HepG2 (cell line): ENCODE results near the gene DOCK2. TPM values are rescaled to one million over a fixed set of nuclear protein-coding genes. Genes with fewer than 3 reads are reported as not detected.

Experiments
- ATAC-seq: fragments of 200-7000 bp; cut with Tn5 transposase; 3 replicates; pipeline ENCODE4 v1.9.1; 2020; ENCODE audit warnings: mild to moderate bottlenecking, moderate library complexity
- BruUV-seq: library from RNA; stranded (reverse); fragments of 400-500 nt; replicated peaks from 2 replicates; lab custom pipeline; 2021; lab: Mats Ljungman, UMichigan
- CTCF ChIA-PET: fragments of 300-600 bp; formaldehyde crosslinking; extraction: SDS; loops from one replicate; lab custom pipeline; 2021; ENCODE audit warnings: low total read pairs, inconsistent platforms, low intra/inter-chr PET ratio; lab: Yijun Ruan, JAX
- POLR2A ChIA-PET: fragments of 350-600 bp; sonication (Branson Sonifier 250); formaldehyde crosslinking; loops from one replicate; lab custom pipeline; 2020; ENCODE audit warnings: antibody characterized with exemption, inconsistent platforms; lab: Yijun Ruan, JAX
- DNase-seq: peaks from one replicate; pipeline ENCODE4 v3.0.0-alpha.2; 2015; ENCODE audit warnings: low spot score
- FAIRE-seq: peaks from 3 replicates; lab custom pipeline; 2011; peaks lifted over from hg19 to GRCh38; lab: Jason Lieb, UNC
- H2AFZ ChIP-seq: one replicate; pipeline ENCODE4 v1.6.1; 2011; ENCODE audit warnings: low read length, inconsistent platforms
- H3K27ac ChIP-seq: fragments of 300-600 bp; 3 replicates; pipeline ENCODE4 v1.8.0; 2011; ENCODE audit warnings: mixed run types, mild to moderate bottlenecking, mixed read lengths, low read length, inconsistent platforms; ENCODE audit not compliant: insufficient read depth; ENCODE audit errors: extremely low read length
- H3K27me3 ChIP-seq, 2 experiments: fragments of 200-600 bp in 1 of 2; 2 replicates in 1 of 2; 3 replicates in 1 of 2; pipeline versions ENCODE4 v1.6.0 to v1.8.0; 2011; ENCODE audit warnings: low read length in 2 of 2, mild to moderate bottlenecking in 2 of 2, moderate library complexity in 2 of 2, inconsistent platforms in 1 of 2; ENCODE audit not compliant: insufficient read depth in 2 of 2, control insufficient read depth in 1 of 2
- H3K36me3 ChIP-seq, 2 experiments: fragments of 200-600 bp in 1 of 2; replicated peaks in 1 of 2; 2 replicates in 1 of 2; 3 replicates in 1 of 2; pipeline versions ENCODE4 v1.5.1 to v1.8.0; 2011; ENCODE audit warnings: low read length in 2 of 2, inconsistent platforms in 1 of 2; ENCODE audit not compliant: insufficient read depth in 2 of 2, control insufficient read depth in 1 of 2
- H3K4me1 ChIP-seq: 2 replicates; pipeline ENCODE4 v1.5.1; 2012; ENCODE audit warnings: low read length, inconsistent platforms; ENCODE audit not compliant: insufficient read depth
- H3K4me2 ChIP-seq: 2 replicates; pipeline ENCODE4 v1.6.0; 2011; ENCODE audit warnings: low read depth, low read length, inconsistent platforms
- H3K4me3 ChIP-seq, 3 experiments: fragments of 200-600 bp in 1 of 3; sonication (generic), shearing (Covaris generic) in 1 of 3; replicated peaks in 1 of 3; 2 replicates each; pipeline ENCODE4 v1.5.1; 2011 to 2016; ENCODE audit warnings: low read length in 3 of 3, inconsistent platforms in 2 of 3, low read depth in 2 of 3, mild to moderate bottlenecking in 2 of 3, control low read depth in 1 of 3, mixed read lengths in 1 of 3; ENCODE audit not compliant: insufficient read depth in 1 of 3
- H3K79me2 ChIP-seq: one replicate; pipeline ENCODE4 v1.6.1; 2011; ENCODE audit warnings: low read length, inconsistent platforms; ENCODE audit not compliant: insufficient read depth
- H3K9ac ChIP-seq: 2 replicates; pipeline ENCODE4 v1.6.0; 2011; ENCODE audit warnings: mild to moderate bottlenecking, low read depth, low read length, inconsistent platforms; ENCODE audit not compliant: insufficient read depth
- H3K9me3 ChIP-seq: 2 replicates; pipeline ENCODE4 v1.5.1; 2012; ENCODE audit warnings: mild to moderate bottlenecking, low read length
- H4K20me1 ChIP-seq: 2 replicates; pipeline ENCODE4 v1.6.0; 2011; ENCODE audit warnings: inconsistent platforms, mild to moderate bottlenecking, low read length, moderate library complexity; ENCODE audit not compliant: insufficient read depth
- ARNT ChIP-seq: fragments of 450-650 bp; IDR thresholded peaks from 2 replicates; pipeline ENCODE4 v1.6.1; 2017
- HCFC1 ChIP-seq: fragments of 150-350 bp; IDR thresholded peaks from 2 replicates; pipeline ENCODE4 v1.6.1; 2014; ENCODE audit warnings: low read depth, low read length
- MAF1 ChIP-seq: sonication (generic); formaldehyde crosslinking; IDR thresholded peaks from 2 replicates; pipeline ENCODE4 v1.5.0; 2020; ENCODE audit warnings: missing genetic modification reagents, borderline replicate concordance
- PLRG1 ChIP-seq: fragments of 450-650 bp; conservative IDR thresholded peaks from 2 replicates; pipeline ENCODE4 v1.6.1; 2016
- REL ChIP-seq: sonication (generic); formaldehyde crosslinking; conservative IDR thresholded peaks from 2 replicates; pipeline ENCODE4 v1.8.0; 2022; ENCODE audit warnings: mild to moderate bottlenecking, missing genetic modification reagents, moderate library complexity
- RFX1 ChIP-seq: fragments of 450-650 bp; IDR thresholded peaks from 2 replicates; pipeline ENCODE4 v1.6.1; 2017
- ZBTB46 ChIP-seq: sonication (generic); formaldehyde crosslinking; IDR thresholded peaks from 2 replicates; pipeline ENCODE4 v1.4.0; 2020; ENCODE audit warnings: mild to moderate bottlenecking, missing genetic modification reagents, borderline replicate concordance
- WGBS: methylation state at CpG from one replicate; pipeline ENCODE4 v1.1.6; 2017; ENCODE audit warnings: low lambda C conversion rate; 5-methylcytosine and 5-hydroxymethylcytosine counted together
- in situ Hi-C: cut with HindIII; loops from 2 replicates; pipeline ENCODE4 v1.10.0; 2017; ENCODE audit warnings: low pct_unique_long_range_greater_than_20kb; ENCODE audit not compliant: extremely low pct_ligation_motif_present
- intact Hi-C: fragments of 100-400 bp; cut with micrococcal nuclease; formaldehyde crosslinking; loops from one replicate; pipeline ENCODE4 v1.10.0; 2022; ENCODE audit not compliant: unreplicated experiment
- polyA plus RNA-seq, 8 experiments: library from polyadenylated mRNA; depleted of rRNA in 3 of 8; stranded (reverse) in 7 of 8; unstranded in 1 of 8; fragments of >200 nt; fragmentation: Illumina TruSeq in 4 of 8; extraction: Trizol in 4 of 8; gene quantifications; 2 replicates each; pipeline versions ENCODE4 v1.2.1 to v1.2.3, GENCODE V29; 2011 to 2016; ENCODE audit warnings: low read depth in 4 of 8, missing spikeins in 1 of 8, mixed read lengths in 1 of 8; ENCODE audit not compliant: insufficient read depth in 1 of 8
- total RNA-seq, 5 experiments: library from RNA; depleted of rRNA; stranded (reverse); fragments of >200 nt; fragmentation: Illumina TruSeq; extraction: Trizol; gene quantifications; 2 replicates each; pipeline ENCODE4 v1.2.3, GENCODE V29; 2016; ENCODE audit warnings: low read depth in 1 of 5
- TF ChIP-seq, protein P1 (sequence below): sonication (generic); formaldehyde crosslinking; conservative IDR thresholded peaks from 2 replicates; pipeline ENCODE4 v1.5.0; 2020; ENCODE audit warnings: missing genetic modification reagents
- TF ChIP-seq, protein P2 (sequence below), 2 experiments: sonication (generic) in 1 of 2; formaldehyde crosslinking in 1 of 2; IDR thresholded peaks; 2 replicates each; pipeline versions ENCODE4 v1.4.0 to v1.6.1; 2016 to 2020; ENCODE audit warnings: borderline replicate concordance in 1 of 2, low read depth in 1 of 2, mild to moderate bottlenecking in 1 of 2, missing genetic modification reagents in 1 of 2

The DOCK2 gene
- total and polyA plus RNA-seq, 2 of the 13 experiments (the other 11 are each of a cell fraction or from before 2014, with no cell fraction given): not detected

- H3K4me3 ChIP-seq: no peak overlapping the region
- ChIA-PET POLR2A (no interaction called here), CTCF (no interaction called here)
- no peak overlapping the region for H3K9ac ChIP-seq
- H3K27ac ChIP-seq: no peak overlapping the region
- no peaks in the 10 kb centered on the region for H3K4me1 ChIP-seq
- no peaks in the 10 kb centered on the region for H4K20me1 ChIP-seq
- H3K36me3 ChIP-seq: no peaks in the 10 kb centered on the region
- in situ Hi-C loops: no loop called here
- H3K4me2 ChIP-seq: no peak overlapping the region
- FAIRE-seq: no peak
- no peaks in the 10 kb centered on the region for H3K9me3 ChIP-seq
- 2% methylated on average over 5 of the region's 5 CpGs for WGBS
- H3K79me2 ChIP-seq: no peaks in the 10 kb centered on the region
- no peak overlapping the region for H2AFZ ChIP-seq
- TF ChIP-seq HCFC1: no peak
- no peak for TF ChIP-seq RFX1
- TF ChIP-seq ZBTB46 (CRISPR knock-in tag): no peak
- no peak for TF ChIP-seq PLRG1
- BruUV-seq: no TSS peak
- ATAC-seq: no peak
- no peaks in the 10 kb centered on the region for H3K27me3 ChIP-seq
- DNase-seq: no peak
- intact Hi-C loops: no loop called here
These were observed 151.1 kb downstream of the DOCK2 start for GRCh38 chr5:169788168-169788567.

DNA sequence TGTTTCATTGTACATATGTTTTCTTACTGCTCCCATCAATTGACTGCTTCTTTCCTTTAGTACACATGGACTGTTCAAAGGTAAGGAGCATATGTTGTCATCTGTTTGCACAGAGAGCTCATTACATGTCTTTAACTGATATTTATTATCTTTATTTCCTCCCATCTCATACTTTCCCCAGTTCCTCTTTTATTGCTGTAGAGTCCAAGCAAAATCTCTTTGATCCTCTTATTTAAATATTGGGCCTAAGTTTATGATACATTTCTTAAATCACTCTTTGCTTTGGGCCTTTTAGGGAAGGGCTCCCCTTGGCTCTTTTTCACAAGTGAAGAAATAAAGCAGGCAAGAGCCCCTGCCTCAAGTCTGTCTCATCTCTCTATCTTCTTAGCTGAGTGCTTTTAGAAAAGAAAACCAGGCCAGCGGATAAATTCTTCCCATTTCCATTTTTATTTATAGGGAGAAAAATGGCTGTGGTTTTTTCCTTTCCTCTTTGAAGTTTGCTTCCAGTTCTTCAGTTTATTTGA lies 152.4 kb downstream of the DOCK2 start:
- intact Hi-C loops (no loop called here), in situ Hi-C loops (no loop called here)
- H3K4me2 ChIP-seq: no peak overlapping the region
- CTCF ChIA-PET: no interaction called here
- DNase-seq (no peak), FAIRE-seq (no peak), ATAC-seq (no peak)
- BruUV-seq: no TSS peak
- no peak overlapping the region for H3K4me3 ChIP-seq
- POLR2A ChIA-PET: no interaction called here
- no peak overlapping the region for H3K27ac ChIP-seq
- H3K36me3 ChIP-seq: no peaks in the 10 kb centered on the region
- H2AFZ ChIP-seq: no peak overlapping the region
- no peak overlapping the region for H3K9ac ChIP-seq
- no peaks in the 10 kb centered on the region for H3K4me1 ChIP-seq
- WGBS: 24% methylated on average over 1 of the region's 1 CpG
- H3K9me3 ChIP-seq: no peaks in the 10 kb centered on the region
- no peaks in the 10 kb centered on the region for H3K79me2 ChIP-seq
- H4K20me1 ChIP-seq: no peaks in the 10 kb centered on the region
- no peaks in the 10 kb centered on the region; a peak in 1 of 5 replicates for H3K27me3 ChIP-seq
- TF ChIP-seq MAF1: no peak
- no peak for TF ChIP-seq REL
- TF ChIP-seq, protein P1, sequence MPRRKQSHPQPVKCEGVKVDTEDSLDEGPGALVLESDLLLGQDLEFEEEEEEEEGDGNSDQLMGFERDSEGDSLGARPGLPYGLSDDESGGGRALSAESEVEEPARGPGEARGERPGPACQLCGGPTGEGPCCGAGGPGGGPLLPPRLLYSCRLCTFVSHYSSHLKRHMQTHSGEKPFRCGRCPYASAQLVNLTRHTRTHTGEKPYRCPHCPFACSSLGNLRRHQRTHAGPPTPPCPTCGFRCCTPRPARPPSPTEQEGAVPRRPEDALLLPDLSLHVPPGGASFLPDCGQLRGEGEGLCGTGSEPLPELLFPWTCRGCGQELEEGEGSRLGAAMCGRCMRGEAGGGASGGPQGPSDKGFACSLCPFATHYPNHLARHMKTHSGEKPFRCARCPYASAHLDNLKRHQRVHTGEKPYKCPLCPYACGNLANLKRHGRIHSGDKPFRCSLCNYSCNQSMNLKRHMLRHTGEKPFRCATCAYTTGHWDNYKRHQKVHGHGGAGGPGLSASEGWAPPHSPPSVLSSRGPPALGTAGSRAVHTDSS: no peak
- TF ChIP-seq HCFC1: no peak
- TF ChIP-seq, protein P2, sequence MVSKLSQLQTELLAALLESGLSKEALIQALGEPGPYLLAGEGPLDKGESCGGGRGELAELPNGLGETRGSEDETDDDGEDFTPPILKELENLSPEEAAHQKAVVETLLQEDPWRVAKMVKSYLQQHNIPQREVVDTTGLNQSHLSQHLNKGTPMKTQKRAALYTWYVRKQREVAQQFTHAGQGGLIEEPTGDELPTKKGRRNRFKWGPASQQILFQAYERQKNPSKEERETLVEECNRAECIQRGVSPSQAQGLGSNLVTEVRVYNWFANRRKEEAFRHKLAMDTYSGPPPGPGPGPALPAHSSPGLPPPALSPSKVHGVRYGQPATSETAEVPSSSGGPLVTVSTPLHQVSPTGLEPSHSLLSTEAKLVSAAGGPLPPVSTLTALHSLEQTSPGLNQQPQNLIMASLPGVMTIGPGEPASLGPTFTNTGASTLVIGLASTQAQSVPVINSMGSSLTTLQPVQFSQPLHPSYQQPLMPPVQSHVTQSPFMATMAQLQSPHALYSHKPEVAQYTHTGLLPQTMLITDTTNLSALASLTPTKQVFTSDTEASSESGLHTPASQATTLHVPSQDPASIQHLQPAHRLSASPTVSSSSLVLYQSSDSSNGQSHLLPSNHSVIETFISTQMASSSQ (IDR thresholded peaks at IDR 0.05; ENCODE audit: low read depth): no peak
- TF ChIP-seq, protein P2 (CRISPR knock-in tag; IDR thresholded peaks at IDR 0.05; ENCODE audit: borderline replicate concordance): no peak
- no peak for TF ChIP-seq ARNT
